ENCODE results near the gene PER3. TPM values are rescaled to one million over a fixed set of nuclear protein-coding genes. Genes with fewer than 3 reads are reported as not detected.

PER3 gene
- polyA plus RNA-seq, 1 donor from 2014 or later = 0.84 TPM

DNA sequence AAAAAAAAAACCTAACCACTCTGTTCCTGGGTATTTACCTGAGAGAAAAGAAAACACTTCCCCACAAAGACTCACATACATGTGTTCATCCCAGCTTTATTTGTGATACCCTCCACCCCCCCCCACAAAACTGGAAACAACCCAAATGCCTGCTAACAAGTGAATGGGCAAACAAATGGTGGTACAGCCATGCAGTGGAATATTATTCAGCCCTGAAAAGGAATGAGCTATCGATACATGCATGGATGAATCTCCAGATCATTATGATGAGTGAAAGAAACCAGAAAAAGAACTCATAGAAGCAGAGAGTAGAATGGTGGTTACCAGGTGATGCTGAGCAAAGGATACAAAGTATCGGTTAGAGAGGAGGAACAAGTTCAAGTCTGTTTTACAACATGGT, 106.8 kb downstream of the PER3 start:
- no peaks in the 10 kb centered on the region for H3K9me2 ChIP-seq (ENCODE audit: insufficient read depth, low read length)
- H4K20me1 ChIP-seq (ENCODE audit: insufficient read depth) = no peaks in the 10 kb centered on the region
- no peaks in the 10 kb centered on the region for H3F3A ChIP-seq (ENCODE audit: insufficient read depth, low read length, poor library complexity, severe bottlenecking)
- no peak overlapping the region for H3K4me2 ChIP-seq (ENCODE audit: low read length)
- TF ChIP-seq POLR2AphosphoS5 (IDR thresholded peaks at IDR 0.05) (no peak), SMC3 (conservative IDR thresholded peaks at IDR 0.05; ENCODE audit: poor library complexity) (no peak), EZH2 (IDR thresholded peaks at IDR 0.05; ENCODE audit: borderline replicate concordance, insufficient read depth, low read length, poor library complexity, severe bottlenecking) (no peak), RAD21 (conservative IDR thresholded peaks at IDR 0.05) (no peak), TAF1 (IDR thresholded peaks at IDR 0.05; ENCODE audit: low read depth) (no peak), EP300 (conservative IDR thresholded peaks at IDR 0.05; ENCODE audit: poor library complexity, severe bottlenecking) (no peak), MXI1 (conservative IDR thresholded peaks at IDR 0.05; ENCODE audit: poor library complexity, severe bottlenecking) (no peak)
- TF ChIP-seq, protein P1, sequence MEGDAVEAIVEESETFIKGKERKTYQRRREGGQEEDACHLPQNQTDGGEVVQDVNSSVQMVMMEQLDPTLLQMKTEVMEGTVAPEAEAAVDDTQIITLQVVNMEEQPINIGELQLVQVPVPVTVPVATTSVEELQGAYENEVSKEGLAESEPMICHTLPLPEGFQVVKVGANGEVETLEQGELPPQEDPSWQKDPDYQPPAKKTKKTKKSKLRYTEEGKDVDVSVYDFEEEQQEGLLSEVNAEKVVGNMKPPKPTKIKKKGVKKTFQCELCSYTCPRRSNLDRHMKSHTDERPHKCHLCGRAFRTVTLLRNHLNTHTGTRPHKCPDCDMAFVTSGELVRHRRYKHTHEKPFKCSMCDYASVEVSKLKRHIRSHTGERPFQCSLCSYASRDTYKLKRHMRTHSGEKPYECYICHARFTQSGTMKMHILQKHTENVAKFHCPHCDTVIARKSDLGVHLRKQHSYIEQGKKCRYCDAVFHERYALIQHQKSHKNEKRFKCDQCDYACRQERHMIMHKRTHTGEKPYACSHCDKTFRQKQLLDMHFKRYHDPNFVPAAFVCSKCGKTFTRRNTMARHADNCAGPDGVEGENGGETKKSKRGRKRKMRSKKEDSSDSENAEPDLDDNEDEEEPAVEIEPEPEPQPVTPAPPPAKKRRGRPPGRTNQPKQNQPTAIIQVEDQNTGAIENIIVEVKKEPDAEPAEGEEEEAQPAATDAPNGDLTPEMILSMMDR (IDR thresholded peaks at IDR 0.05; ENCODE audit: poor library complexity, severe bottlenecking) = no peak
- TF ChIP-seq, protein P2, sequence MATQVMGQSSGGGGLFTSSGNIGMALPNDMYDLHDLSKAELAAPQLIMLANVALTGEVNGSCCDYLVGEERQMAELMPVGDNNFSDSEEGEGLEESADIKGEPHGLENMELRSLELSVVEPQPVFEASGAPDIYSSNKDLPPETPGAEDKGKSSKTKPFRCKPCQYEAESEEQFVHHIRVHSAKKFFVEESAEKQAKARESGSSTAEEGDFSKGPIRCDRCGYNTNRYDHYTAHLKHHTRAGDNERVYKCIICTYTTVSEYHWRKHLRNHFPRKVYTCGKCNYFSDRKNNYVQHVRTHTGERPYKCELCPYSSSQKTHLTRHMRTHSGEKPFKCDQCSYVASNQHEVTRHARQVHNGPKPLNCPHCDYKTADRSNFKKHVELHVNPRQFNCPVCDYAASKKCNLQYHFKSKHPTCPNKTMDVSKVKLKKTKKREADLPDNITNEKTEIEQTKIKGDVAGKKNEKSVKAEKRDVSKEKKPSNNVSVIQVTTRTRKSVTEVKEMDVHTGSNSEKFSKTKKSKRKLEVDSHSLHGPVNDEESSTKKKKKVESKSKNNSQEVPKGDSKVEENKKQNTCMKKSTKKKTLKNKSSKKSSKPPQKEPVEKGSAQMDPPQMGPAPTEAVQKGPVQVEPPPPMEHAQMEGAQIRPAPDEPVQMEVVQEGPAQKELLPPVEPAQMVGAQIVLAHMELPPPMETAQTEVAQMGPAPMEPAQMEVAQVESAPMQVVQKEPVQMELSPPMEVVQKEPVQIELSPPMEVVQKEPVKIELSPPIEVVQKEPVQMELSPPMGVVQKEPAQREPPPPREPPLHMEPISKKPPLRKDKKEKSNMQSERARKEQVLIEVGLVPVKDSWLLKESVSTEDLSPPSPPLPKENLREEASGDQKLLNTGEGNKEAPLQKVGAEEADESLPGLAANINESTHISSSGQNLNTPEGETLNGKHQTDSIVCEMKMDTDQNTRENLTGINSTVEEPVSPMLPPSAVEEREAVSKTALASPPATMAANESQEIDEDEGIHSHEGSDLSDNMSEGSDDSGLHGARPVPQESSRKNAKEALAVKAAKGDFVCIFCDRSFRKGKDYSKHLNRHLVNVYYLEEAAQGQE (IDR thresholded peaks at IDR 0.05; ENCODE audit: borderline replicate concordance) = no peak
- no peaks in the 10 kb centered on the region for H3K27me3 ChIP-seq (ENCODE audit: insufficient read depth, low read depth, low read length)
- H3K79me2 ChIP-seq (replicated peaks; ENCODE audit: insufficient read depth, low read length) = no peaks in the 10 kb centered on the region
- no peaks in the 10 kb centered on the region for H3K36me3 ChIP-seq (ENCODE audit: insufficient read depth, low read length)
- H3K27ac ChIP-seq (ENCODE audit: low read length) = no peak overlapping the region
- H2AFZ ChIP-seq (ENCODE audit: low read depth, low read length) = no peak overlapping the region
- no peak overlapping the region for H3K9ac ChIP-seq (ENCODE audit: low read length)
- no peaks in the 10 kb centered on the region for H3K9me3 ChIP-seq (ENCODE audit: low read length)
- no peak overlapping the region for H3K4me3 ChIP-seq (ENCODE audit: low read length)

DNA sequence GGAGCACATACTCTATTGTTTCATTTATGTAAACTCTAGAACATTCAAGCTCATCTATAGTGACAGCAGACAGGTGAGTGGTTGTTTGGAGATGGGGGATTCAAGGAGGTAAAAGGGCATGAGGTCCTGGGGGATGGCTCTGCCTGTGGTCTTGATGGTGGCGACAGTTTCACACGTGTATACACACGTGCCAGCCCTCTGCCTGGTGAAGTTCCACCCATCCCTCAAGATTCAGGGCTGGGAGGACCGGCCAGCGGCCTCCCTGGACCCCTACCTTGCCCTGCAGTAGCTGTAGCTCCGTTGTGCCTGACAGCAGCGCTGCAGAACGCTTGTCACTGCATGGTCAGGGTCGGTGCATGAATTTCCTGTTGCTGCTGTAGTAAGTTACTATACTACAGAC, 107.7 kb downstream of the PER3 start:
- no peaks in the 10 kb centered on the region for H3K79me2 ChIP-seq (replicated peaks; ENCODE audit: insufficient read depth, low read length)
- TF ChIP-seq TAF1 (IDR thresholded peaks at IDR 0.05; ENCODE audit: low read depth) = no peak
- TF ChIP-seq RAD21 (conservative IDR thresholded peaks at IDR 0.05) = no peak
- TF ChIP-seq, protein P1 (IDR thresholded peaks at IDR 0.05; ENCODE audit: poor library complexity, severe bottlenecking) = no peak
- TF ChIP-seq, protein P2 (IDR thresholded peaks at IDR 0.05; ENCODE audit: borderline replicate concordance) = no peak
- no peaks in the 10 kb centered on the region for H3K9me2 ChIP-seq (ENCODE audit: insufficient read depth, low read length)
- H3K9ac ChIP-seq (ENCODE audit: low read length) = no peak overlapping the region
- no peak overlapping the region for H3K27ac ChIP-seq (ENCODE audit: low read length)
- H3K9me3 ChIP-seq (ENCODE audit: low read length) = no peaks in the 10 kb centered on the region
- no peak overlapping the region for H2AFZ ChIP-seq (ENCODE audit: low read depth, low read length)
- no peaks in the 10 kb centered on the region for H4K20me1 ChIP-seq (ENCODE audit: insufficient read depth)
- H3K27me3 ChIP-seq (ENCODE audit: insufficient read depth, low read depth, low read length) = no peaks in the 10 kb centered on the region
- H3K4me3 ChIP-seq (ENCODE audit: low read length) = no peak overlapping the region
- H3K36me3 ChIP-seq (ENCODE audit: insufficient read depth, low read length) = no peaks in the 10 kb centered on the region
- no peaks in the 10 kb centered on the region for H3F3A ChIP-seq (ENCODE audit: insufficient read depth, low read length, poor library complexity, severe bottlenecking)
- no peak overlapping the region for H3K4me2 ChIP-seq (ENCODE audit: low read length)

All from neural cell (in vitro differentiated cells).